Renal pelvis (tissue), 4 donors: ENCODE measurements around the gene SCG5. TPM values are rescaled to one million over a fixed set of nuclear protein-coding genes. Genes with fewer than 3 reads are reported as not detected.

ENCODE experiments used
- DNase-seq: peaks from one replicate; pipeline ENCODE4 v3.0.0-alpha.2; 2013
- polyA plus RNA-seq, 3 donors: library from polyadenylated mRNA; unstranded; fragments of 120-200 nt; gene quantifications; one replicate each; pipeline ENCODE4 v1.2.1, GENCODE V29; 2013; ENCODE audit not compliant: insufficient read length in 3 of 3

SCG5 gene
- polyA plus RNA-seq, 3 donors = 10.7 to 26.1 (median 21.0) TPM

DNA sequence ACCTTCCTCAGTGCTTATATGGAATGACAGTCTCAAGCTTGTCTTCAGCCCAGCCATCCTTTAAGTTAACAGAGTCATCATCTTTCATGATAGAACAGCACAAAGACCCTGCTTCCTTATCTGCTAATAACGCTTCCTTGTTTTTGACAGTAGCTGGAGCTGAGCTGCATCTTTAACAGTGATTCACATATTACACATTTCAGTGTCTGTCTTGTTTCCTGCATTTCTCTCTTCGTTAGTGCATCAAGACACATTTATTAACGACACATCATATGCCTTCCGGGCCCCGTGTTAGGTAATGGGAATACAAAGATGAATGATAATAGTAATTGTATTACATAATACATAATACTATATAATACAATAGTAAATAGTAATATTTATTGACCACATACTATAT is 46.0 kb downstream of the SCG5 start:
- no peak for DNase-seq

- no peak for DNase-seq
Observed at GRCh38 chr15:32688151-32688639, 46.7 kb downstream of the SCG5 start.

DNA sequence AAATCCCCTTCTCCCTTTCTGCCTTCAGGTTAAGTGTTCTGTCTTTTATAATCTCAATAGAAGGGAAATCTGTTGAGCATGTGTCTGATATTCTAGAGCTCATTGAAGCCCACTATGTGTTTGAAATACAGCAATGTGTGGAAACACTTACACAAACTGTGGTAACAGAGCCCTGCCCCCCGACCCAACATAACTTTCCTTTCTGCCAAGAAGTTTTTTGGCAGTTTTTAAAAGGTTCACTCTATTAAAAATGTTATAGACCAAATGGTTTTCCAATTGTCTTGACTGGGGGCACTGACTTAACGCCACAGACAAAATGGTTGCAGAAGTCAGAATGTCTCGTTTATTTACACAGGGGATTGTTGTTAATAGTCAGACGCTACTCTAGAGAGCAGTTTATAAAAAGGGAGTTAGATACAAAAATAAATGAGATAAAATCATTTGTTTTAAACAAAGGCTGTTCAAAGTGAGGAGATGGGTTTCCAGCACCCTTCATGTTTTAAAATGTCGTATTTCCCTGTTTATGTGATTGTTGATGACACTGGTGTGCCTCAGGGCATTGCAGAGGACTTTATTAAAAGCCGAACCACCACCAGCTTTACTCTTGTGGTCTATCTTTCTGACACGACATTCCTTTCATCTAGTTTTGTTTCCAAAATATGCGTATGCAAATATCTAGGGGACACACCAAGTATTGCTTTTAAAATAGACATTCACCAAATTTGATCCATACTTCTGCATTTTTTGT is 49.6 kb downstream of the SCG5 start:
- DNase-seq = no peak

- DNase-seq = no peak
Observed at GRCh38 chr15:32691689-32692038, 50.2 kb downstream of the SCG5 start.

DNA sequence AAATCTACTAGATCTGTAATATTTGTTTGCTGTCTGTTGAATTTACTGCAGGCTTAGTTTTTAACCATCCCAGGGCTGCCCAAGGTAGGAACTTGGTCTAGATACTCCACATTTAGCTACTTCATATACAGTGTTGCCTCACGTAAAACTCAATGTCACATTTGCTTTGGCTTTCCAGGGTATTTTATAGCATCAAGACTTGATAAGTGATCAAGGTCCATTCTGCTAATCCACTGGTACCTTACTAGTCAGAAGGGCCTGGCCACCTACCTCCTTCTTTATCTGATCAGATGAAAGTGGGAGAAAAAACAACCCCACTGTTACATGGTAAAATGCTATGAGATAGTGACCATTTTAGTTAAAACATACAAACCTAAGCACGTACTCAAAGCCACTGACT is 50.8 kb downstream of the SCG5 start:
- no peak for DNase-seq

DNA sequence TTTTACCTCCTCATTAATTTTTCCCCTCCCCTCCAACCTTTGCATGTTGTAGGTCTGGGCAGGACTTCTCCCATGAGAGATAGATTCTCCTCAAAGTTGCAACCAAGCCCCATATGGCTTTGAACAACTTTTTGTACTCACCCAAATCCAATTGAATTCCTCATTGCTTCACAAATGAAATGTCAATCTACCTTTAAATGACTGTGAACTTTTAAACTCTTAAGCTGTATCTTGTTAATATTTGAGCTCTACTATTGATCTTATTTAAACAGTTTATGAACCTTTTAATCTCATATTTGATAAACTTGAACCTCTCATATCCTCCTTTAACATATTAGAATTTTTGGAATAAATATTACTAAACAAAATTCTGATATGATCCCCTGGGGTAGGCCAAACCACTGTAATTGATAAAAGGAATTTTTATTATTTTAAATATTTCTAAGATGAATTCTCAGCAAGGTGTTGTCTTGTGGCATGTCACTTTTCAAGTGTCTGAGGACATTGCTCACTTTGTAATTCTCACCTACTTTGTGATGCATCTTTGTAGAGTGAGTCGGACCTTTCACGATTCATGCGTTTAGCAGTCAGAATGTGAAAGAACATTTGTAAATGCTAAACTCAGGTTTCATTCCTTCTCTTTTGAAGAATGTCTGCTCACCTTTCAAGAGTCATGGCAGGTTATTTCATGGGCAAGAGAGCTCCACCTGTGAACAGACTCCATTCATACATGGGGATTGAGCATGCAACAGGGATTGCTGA is 52.9 kb downstream of the SCG5 start:
- no peak for DNase-seq

DNA sequence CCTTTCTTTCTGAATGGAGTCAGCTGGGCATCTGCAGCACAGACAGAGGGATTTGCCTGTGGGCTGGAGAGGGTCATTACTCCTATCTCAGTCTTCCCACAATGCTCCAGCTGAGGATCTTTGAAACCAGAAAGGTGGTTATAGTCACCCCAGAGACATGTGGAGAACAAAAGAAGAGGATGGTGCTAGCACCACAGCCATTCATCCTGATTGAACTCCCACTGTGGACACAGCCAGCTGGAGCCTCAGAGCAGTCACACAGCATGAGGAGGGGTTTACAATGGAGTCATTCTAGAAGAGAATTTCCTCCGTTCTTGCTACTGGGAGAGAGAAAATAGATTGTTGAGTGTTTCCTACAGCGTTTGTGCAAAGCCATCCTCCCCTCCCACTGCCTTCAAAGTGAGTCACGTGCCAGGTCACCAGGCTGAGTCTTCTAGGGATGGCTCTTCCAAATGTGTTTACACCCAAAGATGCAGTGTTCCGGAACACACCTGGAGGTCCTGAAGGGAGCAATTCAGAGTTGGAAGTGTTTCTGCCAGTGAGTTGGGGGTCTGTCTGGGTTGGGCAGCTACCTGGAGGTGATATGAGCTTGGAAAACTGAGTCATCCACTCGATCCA is 57.4 kb downstream of the SCG5 start:
- DNase-seq = no peak

DNA sequence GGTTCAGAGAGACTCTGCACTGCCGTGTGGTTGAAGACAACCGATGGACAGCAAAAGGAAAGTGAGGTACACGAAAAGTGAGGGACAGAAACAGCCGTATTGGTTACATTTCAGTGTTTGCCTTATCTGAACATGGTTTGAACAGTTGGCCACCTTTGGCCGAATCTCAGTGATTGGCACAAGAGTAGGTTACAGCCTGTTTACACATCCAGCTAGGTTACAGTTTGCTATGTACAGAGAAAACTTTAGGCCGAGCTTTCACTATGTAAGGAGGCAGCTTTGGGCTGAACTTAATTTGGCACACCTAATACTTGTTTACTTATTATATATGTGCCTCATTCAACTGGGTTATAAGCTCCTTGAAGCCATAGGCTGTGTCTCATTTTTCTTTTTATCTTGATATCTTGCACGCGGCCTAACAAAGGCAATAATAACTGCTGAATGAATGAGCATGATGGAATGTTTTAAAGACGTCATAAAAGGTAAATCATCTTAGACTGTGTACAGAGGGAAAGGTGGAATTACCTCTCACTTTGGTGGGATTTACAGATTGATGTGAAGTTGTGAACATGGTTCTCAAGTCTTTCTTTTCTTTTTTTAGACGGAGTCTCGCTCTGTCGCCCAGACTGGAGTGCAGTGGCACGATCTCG is 59.1 kb downstream of the SCG5 start:
- DNase-seq = no peak

DNA sequence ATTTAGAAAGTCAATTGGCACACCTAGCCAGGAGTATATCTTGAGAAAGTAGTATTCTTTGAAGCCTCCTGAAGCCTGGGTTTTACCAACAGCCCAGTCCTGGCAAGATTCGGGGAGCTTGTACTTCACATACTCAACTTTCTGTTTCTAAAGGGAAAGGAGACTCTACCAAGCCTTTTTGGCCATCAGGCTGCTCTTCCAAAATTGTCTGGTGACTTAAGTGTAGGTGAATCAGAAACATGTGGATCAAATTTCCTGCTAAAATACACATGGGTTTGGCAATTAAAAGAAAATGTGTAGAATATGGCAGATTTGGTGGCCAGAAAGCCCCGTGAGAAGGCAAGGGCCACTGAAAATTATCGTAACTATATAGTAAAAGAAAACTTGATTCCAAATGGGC is 60.4 kb downstream of the SCG5 start:
- no peak for DNase-seq

- DNase-seq = no peak
Observed at GRCh38 chr15:32704395-32704981, 63.0 kb downstream of the SCG5 start.

- DNase-seq = no peak
Observed at GRCh38 chr15:32705446-32705845, 63.9 kb downstream of the SCG5 start.

- no peak for DNase-seq
Observed at GRCh38 chr15:32706704-32707103, 65.2 kb downstream of the SCG5 start.

DNA sequence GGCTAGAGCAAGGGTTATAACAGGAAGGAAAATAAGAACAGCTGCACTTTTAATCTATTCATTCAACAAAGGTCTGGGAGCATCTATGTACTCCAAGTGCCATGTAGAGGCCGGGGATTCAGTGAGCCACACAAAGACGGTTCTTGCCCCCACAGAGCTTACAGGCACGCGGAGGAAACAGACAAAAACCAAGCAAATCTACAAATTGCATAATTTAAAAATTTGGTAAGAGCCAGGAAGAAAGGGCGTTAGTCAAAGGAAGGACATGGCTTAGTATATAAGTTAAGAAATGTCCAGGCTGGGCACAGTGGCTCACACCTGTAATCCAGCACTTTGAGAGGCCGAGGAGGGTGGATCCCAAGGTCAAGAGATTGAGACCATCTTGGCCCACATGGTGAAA is 65.9 kb downstream of the SCG5 start:
- no peak for DNase-seq

DNA sequence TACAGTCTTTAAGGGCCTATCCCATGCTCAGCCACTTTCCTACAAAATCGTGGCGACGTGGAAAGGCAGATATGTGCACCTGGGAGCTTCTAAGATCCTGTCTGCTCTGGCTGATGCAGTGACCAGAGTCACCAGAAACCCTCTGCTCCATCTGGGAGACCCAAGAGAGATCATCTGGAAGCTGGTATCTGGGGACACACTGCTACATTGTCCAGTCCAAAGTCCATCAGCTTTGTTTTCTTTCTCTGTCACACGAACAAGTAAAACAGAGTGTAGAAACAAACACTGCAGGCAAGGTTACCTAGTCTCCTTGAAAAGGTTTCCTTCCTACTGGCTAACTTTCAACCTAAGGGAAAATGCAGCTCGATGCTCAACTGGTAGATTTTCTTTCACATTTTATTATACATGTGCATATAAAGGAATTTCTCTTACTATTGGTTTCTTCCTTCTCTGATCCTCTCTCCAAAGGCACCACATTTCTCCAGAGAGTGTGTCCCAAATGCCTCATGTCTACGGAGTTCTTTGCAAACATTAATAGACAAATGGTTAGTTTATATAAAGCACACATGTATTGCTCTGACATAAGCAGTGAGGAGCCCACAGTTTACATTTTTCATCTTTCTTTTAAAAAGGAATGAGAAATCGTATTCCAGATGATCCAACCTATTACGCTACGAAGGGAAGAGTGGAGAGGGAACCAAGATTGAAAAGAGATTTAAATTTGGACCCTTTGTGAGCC is 68.0 kb downstream of the SCG5 start:
- DNase-seq = no peak

- DNase-seq = no peak
Observed at GRCh38 chr15:32715276-32715675, 73.8 kb downstream of the SCG5 start.

GRCh38 chr15:32716216-32716914 is 74.9 kb downstream of the SCG5 start:
- DNase-seq = no peak

GRCh38 chr15:32716915-32717425 is 75.5 kb downstream of the SCG5 start:
- DNase-seq = no peak

DNA sequence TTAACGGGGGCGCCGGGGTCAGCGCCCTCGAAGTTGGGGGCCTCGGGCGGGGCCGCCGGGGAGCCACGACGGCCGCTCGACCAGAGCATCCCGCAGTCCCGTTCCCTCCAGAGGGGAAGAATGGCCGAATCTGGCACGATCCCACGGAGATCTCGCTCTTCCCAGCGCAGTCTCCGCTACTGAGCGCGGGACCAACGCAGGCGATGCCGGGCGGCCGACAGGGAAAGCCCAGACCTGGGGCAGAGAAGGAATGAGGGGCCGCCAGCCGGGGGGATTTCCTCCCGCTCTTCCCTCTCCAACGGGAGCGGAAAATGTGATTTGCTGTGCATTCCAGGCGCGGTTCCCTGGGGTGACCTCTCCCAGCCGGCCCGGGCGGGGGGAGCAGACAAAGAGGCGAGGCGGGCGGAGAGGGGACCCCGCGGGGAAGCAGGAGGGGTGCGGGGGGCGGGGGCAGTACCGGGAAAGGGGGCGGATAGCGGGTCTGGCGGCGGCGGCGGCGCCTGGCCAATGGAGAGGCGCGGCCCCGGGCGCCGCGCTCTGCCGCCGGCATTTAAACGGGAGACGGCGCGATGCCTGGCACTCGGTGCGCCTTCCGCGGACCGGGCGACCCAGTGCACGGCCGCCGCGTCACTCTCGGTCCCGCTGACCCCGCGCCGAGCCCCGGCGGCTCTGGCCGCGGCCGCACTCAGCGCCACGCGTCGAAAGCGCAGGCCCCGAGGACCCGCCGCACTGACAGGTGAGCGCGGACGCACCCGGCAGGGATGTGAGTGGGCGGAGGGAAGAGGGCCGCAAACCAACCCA is 76.1 kb downstream of the SCG5 start, which contains the start of gene GREM1:
Gene GREM1 (plus strand): TSS at position 579 of the 801 bp plus-strand sequence. CDS start 12,687 bp downstream, outside the sequence.
- peak; percentile 33 for DNase-seq

DNA sequence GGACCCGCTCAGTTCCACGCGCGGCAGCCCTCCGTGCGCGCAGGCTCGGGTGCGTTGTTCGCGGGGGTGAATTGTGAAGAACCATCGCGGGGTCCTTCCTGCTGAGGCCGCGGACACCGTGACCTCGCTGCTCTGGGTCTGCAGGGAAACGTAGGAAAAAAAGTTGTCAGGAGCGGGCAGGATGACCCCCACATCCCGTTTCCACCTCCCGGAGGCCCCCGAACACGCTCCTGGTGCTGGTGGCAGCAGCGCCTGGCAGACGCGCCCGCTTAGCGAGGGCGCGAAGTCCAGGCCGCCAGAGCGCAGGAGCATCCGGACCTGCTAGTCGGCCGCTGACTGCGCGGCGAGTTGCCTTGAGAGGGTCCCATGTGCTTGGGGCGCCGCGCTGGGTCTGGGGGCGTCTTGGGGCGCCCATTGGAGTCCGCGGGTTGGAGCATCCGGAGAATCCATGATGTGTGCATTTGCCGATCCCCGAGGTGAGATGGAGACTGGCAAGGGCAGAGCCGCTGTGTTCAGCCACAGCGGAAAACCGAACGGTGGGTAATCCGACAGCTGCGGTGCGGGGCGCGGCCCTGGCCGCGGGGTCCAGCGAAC is 76.8 kb downstream of the SCG5 start:
- peak; percentile 20 for DNase-seq
